ENCODE measurements around the gene C16orf87.

GRCh38 chr16:46855389-46855788 lies 24.4 kb upstream of the C16orf87 start:
- TF ChIP-seq FOXM1 (IDR thresholded peaks at IDR 0.05; ENCODE audit: borderline replicate concordance), result no peak
- no peak for TF ChIP-seq SP1 (IDR thresholded peaks at IDR 0.05)
- no peak for TF ChIP-seq BHLHE40 (IDR thresholded peaks at IDR 0.05; ENCODE audit: borderline replicate concordance)
- no peak for TF ChIP-seq PKNOX1 (IDR thresholded peaks at IDR 0.05)
- no peak for TF ChIP-seq SUZ12 (IDR thresholded peaks at IDR 0.05)
- TF ChIP-seq ELF4 (IDR thresholded peaks at IDR 0.05), result no peak
- no peak for TF ChIP-seq ARNT (IDR thresholded peaks at IDR 0.05)
- TF ChIP-seq CTBP1 (IDR thresholded peaks at IDR 0.05; ENCODE audit: borderline replicate concordance), result no peak
- TF ChIP-seq FOXK2 (IDR thresholded peaks at IDR 0.05), result no peak
- no peak for TF ChIP-seq LEF1 (IDR thresholded peaks at IDR 0.05; ENCODE audit: borderline replicate concordance)
